Liver (tissue), 9 donors: ENCODE results near the gene KXD1. TPM values are rescaled to one million over a fixed set of nuclear protein-coding genes. Genes with fewer than 3 reads are reported as not detected.

Experiments used
- DNase-seq: peaks from one replicate; pipeline ENCODE4 v3.0.0-alpha.2; 2017; ENCODE audit warnings: low spot score
- H3K27ac ChIP-seq, 2 donors: one replicate each; pipeline ENCODE4 v1.7.0; 2013; ENCODE audit warnings: inconsistent platforms in 2 of 2, low read length in 2 of 2, control low read depth in 1 of 2, low read depth in 1 of 2, mild to moderate bottlenecking in 1 of 2
- H3K27me3 ChIP-seq, 4 donors: one replicate each; pipeline versions ENCODE4 v1.6.1 to v1.7.0; 2013; ENCODE audit warnings: low read length in 3 of 4, inconsistent platforms in 1 of 4, mild to moderate bottlenecking in 1 of 4, moderate library complexity in 1 of 4; ENCODE audit not compliant: control insufficient read depth in 4 of 4, insufficient read depth in 4 of 4
- H3K36me3 ChIP-seq, 4 donors: one replicate each; pipeline versions ENCODE4 v1.6.1 to v1.7.0; 2013; ENCODE audit warnings: low read length in 3 of 4, mild to moderate bottlenecking in 3 of 4, low read depth in 1 of 4, moderate library complexity in 1 of 4; ENCODE audit not compliant: control insufficient read depth in 4 of 4, insufficient read depth in 3 of 4
- H3K4me1 ChIP-seq, 4 donors: one replicate each; pipeline versions ENCODE4 v1.6.1 to v1.7.0; 2013; ENCODE audit warnings: low read length in 3 of 4, mild to moderate bottlenecking in 3 of 4, moderate library complexity in 1 of 4; ENCODE audit not compliant: control insufficient read depth in 4 of 4, insufficient read depth in 4 of 4
- H3K4me3 ChIP-seq, 3 donors: one replicate each; pipeline versions ENCODE4 v1.6.1 to v1.7.0; 2013; ENCODE audit warnings: low read length in 3 of 3, control low read depth in 1 of 3, low read depth in 1 of 3, mild to moderate bottlenecking in 1 of 3
- H3K9ac ChIP-seq, 2 donors: one replicate each; pipeline ENCODE4 v1.7.0; 2013; ENCODE audit warnings: low read length in 2 of 2, mild to moderate bottlenecking in 2 of 2, moderate library complexity in 2 of 2, control low read depth in 1 of 2, low read depth in 1 of 2
- H3K9me3 ChIP-seq, 4 donors: one replicate each; pipeline versions ENCODE4 v1.6.1 to v1.7.0; 2013; ENCODE audit warnings: low read length in 3 of 4; ENCODE audit not compliant: control insufficient read depth in 4 of 4
- ATF3 ChIP-seq: IDR thresholded peaks from 2 replicates; pipeline ENCODE4 v1.6.1; 2016; ENCODE audit warnings: antibody characterized with exemption
- CTCF ChIP-seq: fragments of 150-350 bp; IDR thresholded peaks from 2 replicates; pipeline ENCODE4 v1.5.1; 2017; ENCODE audit warnings: improper control_type of control experiment, low read depth, low read length; ENCODE audit not compliant: missing input control
- EGR1 ChIP-seq, 2 donors: IDR thresholded peaks; 2 replicates each; pipeline ENCODE4 v1.6.1; 2016 to 2018; ENCODE audit warnings: antibody characterized with exemption in 2 of 2, low read depth in 2 of 2
- FOXA1 ChIP-seq: IDR thresholded peaks from 2 replicates; pipeline ENCODE4 v1.6.1; 2016; ENCODE audit warnings: antibody characterized with exemption
- FOXA2 ChIP-seq: IDR thresholded peaks from 2 replicates; pipeline ENCODE4 v1.6.1; 2016; ENCODE audit warnings: antibody characterized with exemption
- GABPA ChIP-seq, 2 donors: IDR thresholded peaks in 1 of 2; conservative IDR thresholded peaks in 1 of 2; 2 replicates each; pipeline ENCODE4 v1.6.1; 2016; ENCODE audit warnings: antibody characterized with exemption in 2 of 2, mild to moderate bottlenecking in 1 of 2, moderate library complexity in 1 of 2
- HNF4A ChIP-seq, 2 donors: conservative IDR thresholded peaks; 2 replicates each; pipeline ENCODE4 v1.6.1; 2016; ENCODE audit warnings: antibody characterized with exemption in 2 of 2, mild to moderate bottlenecking in 2 of 2
- HNF4G ChIP-seq: IDR thresholded peaks from 2 replicates; pipeline ENCODE4 v1.6.1; 2016; ENCODE audit warnings: antibody characterized with exemption
- JUND ChIP-seq, 2 donors: IDR thresholded peaks; 2 replicates each; pipeline ENCODE4 v1.6.1; 2016; ENCODE audit warnings: antibody characterized with exemption in 2 of 2
- NR2F2 ChIP-seq: IDR thresholded peaks from 2 replicates; pipeline ENCODE4 v1.6.1; 2016; ENCODE audit warnings: antibody characterized with exemption
- RAD21 ChIP-seq, 2 donors: IDR thresholded peaks; 2 replicates each; pipeline ENCODE4 v1.6.1; 2016; ENCODE audit warnings: antibody characterized with exemption in 2 of 2, mild to moderate bottlenecking in 2 of 2
- REST ChIP-seq: IDR thresholded peaks from 2 replicates; pipeline ENCODE4 v1.6.1; 2016; ENCODE audit warnings: antibody characterized with exemption, mild to moderate bottlenecking
- RXRA ChIP-seq, 2 donors: IDR thresholded peaks; 2 replicates each; pipeline ENCODE4 v1.6.1; 2017 to 2018; ENCODE audit warnings: antibody characterized with exemption in 2 of 2, mild to moderate bottlenecking in 1 of 2
- SP1 ChIP-seq: IDR thresholded peaks from 2 replicates; pipeline ENCODE4 v1.6.1; 2018; ENCODE audit warnings: antibody characterized with exemption, mild to moderate bottlenecking
- TAF1 ChIP-seq: conservative IDR thresholded peaks from 2 replicates; pipeline ENCODE4 v1.6.1; 2016; ENCODE audit warnings: antibody characterized with exemption, mild to moderate bottlenecking
- YY1 ChIP-seq: IDR thresholded peaks from 2 replicates; pipeline ENCODE4 v1.6.1; 2016; ENCODE audit warnings: antibody characterized with exemption, mild to moderate bottlenecking
- ZBTB33 ChIP-seq: IDR thresholded peaks from 2 replicates; pipeline ENCODE4 v1.6.1; 2016; ENCODE audit warnings: antibody characterized with exemption
- WGBS: extraction: QIAGEN DNeasy Blood & Tissue Kit; methylation state at CpG from one replicate; pipeline ENCODE4 v1.1.7; 2013; 5-methylcytosine and 5-hydroxymethylcytosine counted together
- polyA plus RNA-seq, 2 donors: library from polyadenylated mRNA; stranded (reverse) in 1 of 2; unstranded in 1 of 2; fragments of 200-250 nt in 1 of 2; fragments of >200 nt in 1 of 2; fragmentation: Nextera tagmentation in 1 of 2; extraction: Ambion mirVana in 1 of 2; gene quantifications; one replicate each; pipeline versions ENCODE4 v1.2.1 to v1.2.3, GENCODE V29; 2013 to 2015
- total RNA-seq, 2 donors: library from RNA; depleted of rRNA; stranded (reverse); fragments of >200 nt; gene quantifications; one replicate each; pipeline ENCODE4 v1.2.3, GENCODE V29; 2014
- TF ChIP-seq, protein P1 (sequence below): IDR thresholded peaks from 2 replicates; pipeline ENCODE4 v1.6.1; 2016; ENCODE audit warnings: antibody characterized with exemption
- donor health status: healthy.
- donor health status: healthy.
- donor health status: healthy.
- donor health status: healthy.
- donor health status: healthy.

The KXD1 gene
- total and polyA plus RNA-seq, 4 donors, result 31.8 to 53.6 (median 43.4) TPM

GRCh38 chr19:18571564-18572344, 14.1 kb downstream of the KXD1 start, which contains the start of gene UBA52:
TSS of gene UBA52 (plus strand) at chr19:18571857. CDS start at chr19:18573301, 1,444 bp downstream.
- H3K27me3 ChIP-seq, result no peaks in the 10 kb centered on the region
- peak within 1 kb of the TSS; percentile 79 to 92 for H3K27ac ChIP-seq
- peak within 1 kb of the TSS; percentile 86 to 98 for H3K9ac ChIP-seq
- H3K36me3 ChIP-seq, result peaks cover 19 to 52% (median 31%) of the 10 kb centered on the region in 4 donors
- DNase-seq, result peak; percentile 99
- peaks cover 4 to 20% (median 11%) of the 10 kb centered on the region in 4 donors for H3K4me1 ChIP-seq
- peak within 1 kb of the TSS; percentile 67 to 100 (median 93) for H3K4me3 ChIP-seq
- WGBS, result under 1% methylated on average over 75 of the region's 75 CpGs
- TF ChIP-seq SP1 (peak; percentile 79), TAF1 (peak; percentile 35), NR2F2 (no peak), RXRA (IDR thresholded peaks at IDR 0.05) (peak; percentile 42 to 51), FOXA1 (peak; percentile 52), HNF4A (conservative IDR thresholded peaks at IDR 0.05) (peak; percentile 19 to 39), RAD21 (IDR thresholded peaks at IDR 0.05) (peak; percentile 64 to 69), YY1 (peak; percentile 100), REST (peak; percentile 83), CTCF (no peak), JUND (IDR thresholded peaks at IDR 0.05) (peak; percentile 46 to 63), HNF4G (no peak), FOXA2 (no peak), EGR1 (IDR thresholded peaks at IDR 0.05; ENCODE audit: low read depth in 2 of 2) (peak; percentile 38 to 77), ATF3 (no peak), GABPA (IDR thresholded peaks at IDR 0.05 in 1 of 2, conservative IDR thresholded peaks at IDR 0.05 in 1 of 2) (peak; percentile 77 to 95), ZBTB33 (peak; percentile 57)
- TF ChIP-seq, protein P1, sequence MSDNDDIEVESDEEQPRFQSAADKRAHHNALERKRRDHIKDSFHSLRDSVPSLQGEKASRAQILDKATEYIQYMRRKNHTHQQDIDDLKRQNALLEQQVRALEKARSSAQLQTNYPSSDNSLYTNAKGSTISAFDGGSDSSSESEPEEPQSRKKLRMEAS, result peak; percentile 98
- no peaks in the 10 kb centered on the region for H3K9me3 ChIP-seq
